Kidney epithelial cell (primary cell): ENCODE results near the gene INTS13. TPM values are rescaled to one million over a fixed set of nuclear protein-coding genes. Genes with fewer than 3 reads are reported as not detected.

Source experiments
- DNase-seq: peaks from one replicate; pipeline ENCODE4 v3.0.0-alpha.2; 2010; ENCODE audit warnings: low read depth
- H3K27me3 ChIP-seq: 2 replicates; pipeline ENCODE4 v1.6.0; 2011; ENCODE audit warnings: low read length; ENCODE audit not compliant: control insufficient read depth, insufficient read depth
- H3K36me3 ChIP-seq: 2 replicates; pipeline ENCODE4 v1.5.1; 2011; ENCODE audit warnings: low read length; ENCODE audit not compliant: control insufficient read depth, insufficient read depth
- H3K4me3 ChIP-seq: 2 replicates; pipeline ENCODE4 v1.5.1; 2011; ENCODE audit warnings: low read depth, mild to moderate bottlenecking, control low read depth, low read length
- total RNA-seq: library from RNA; depleted of rRNA; stranded (reverse); fragments of >200 nt; gene quantifications from 2 replicates; pipeline ENCODE4 v1.2.3, GENCODE V29; 2015
- TF ChIP-seq, protein P1 (sequence below): IDR thresholded peaks from 2 replicates; pipeline ENCODE4 v1.5.1; 2011; ENCODE audit warnings: mild to moderate bottlenecking, moderate library complexity, low read length, control low read depth, inconsistent platforms; ENCODE audit not compliant: insufficient read depth, poor library complexity, severe bottlenecking

Gene INTS13
- total RNA-seq, 1 donor from 2014 or later = 27.3 TPM

DNA sequence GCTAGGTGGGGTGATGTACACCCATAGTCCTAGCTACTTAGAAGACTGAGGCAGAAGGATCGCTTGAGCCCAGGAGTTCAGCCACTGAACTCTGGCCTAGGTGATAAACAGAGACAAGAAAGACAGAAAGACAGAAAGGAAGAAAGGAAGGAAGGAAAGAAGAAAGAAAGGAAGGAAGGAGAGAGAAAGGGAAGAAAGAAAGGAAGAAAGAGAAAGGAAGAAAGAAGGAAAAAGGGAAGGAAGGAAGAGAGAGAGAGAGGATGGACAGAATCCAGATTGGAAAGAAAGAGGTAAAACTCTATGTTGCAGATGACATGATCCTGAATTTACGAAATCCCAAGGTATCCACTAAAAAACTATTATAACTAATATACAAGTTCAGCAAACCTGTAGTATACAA, 8.2 kb downstream of the INTS13 start:
- H3K4me3 ChIP-seq = no peak overlapping the region
- H3K36me3 ChIP-seq = peaks cover 2% of the 10 kb centered on the region
- no peaks in the 10 kb centered on the region for H3K27me3 ChIP-seq
- DNase-seq = no peak
- TF ChIP-seq, protein P1, sequence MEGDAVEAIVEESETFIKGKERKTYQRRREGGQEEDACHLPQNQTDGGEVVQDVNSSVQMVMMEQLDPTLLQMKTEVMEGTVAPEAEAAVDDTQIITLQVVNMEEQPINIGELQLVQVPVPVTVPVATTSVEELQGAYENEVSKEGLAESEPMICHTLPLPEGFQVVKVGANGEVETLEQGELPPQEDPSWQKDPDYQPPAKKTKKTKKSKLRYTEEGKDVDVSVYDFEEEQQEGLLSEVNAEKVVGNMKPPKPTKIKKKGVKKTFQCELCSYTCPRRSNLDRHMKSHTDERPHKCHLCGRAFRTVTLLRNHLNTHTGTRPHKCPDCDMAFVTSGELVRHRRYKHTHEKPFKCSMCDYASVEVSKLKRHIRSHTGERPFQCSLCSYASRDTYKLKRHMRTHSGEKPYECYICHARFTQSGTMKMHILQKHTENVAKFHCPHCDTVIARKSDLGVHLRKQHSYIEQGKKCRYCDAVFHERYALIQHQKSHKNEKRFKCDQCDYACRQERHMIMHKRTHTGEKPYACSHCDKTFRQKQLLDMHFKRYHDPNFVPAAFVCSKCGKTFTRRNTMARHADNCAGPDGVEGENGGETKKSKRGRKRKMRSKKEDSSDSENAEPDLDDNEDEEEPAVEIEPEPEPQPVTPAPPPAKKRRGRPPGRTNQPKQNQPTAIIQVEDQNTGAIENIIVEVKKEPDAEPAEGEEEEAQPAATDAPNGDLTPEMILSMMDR = no peak

DNA sequence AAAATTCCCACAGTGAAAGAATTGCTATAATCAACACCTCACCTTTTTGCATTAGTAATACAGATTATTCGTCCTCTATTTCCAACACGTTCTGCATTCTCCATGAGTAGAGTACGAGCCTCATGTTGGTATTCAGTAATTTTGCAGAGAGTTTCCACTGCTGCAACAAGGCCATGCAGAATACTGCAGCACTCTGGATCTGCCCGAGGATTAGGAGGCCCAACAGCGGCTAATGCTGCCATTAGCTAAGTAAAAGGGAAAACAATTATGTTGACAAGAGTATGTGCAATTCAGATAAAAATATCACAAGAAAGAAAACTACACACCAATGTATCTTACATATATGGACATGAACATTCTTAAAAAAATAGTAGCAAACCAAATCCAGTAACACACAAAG, 9.1 kb downstream of the INTS13 start:
- H3K4me3 ChIP-seq = no peak overlapping the region
- no peak for DNase-seq
- peaks cover 2% of the 10 kb centered on the region for H3K36me3 ChIP-seq
- no peaks in the 10 kb centered on the region for H3K27me3 ChIP-seq
- TF ChIP-seq, protein P1 = no peak

DNA sequence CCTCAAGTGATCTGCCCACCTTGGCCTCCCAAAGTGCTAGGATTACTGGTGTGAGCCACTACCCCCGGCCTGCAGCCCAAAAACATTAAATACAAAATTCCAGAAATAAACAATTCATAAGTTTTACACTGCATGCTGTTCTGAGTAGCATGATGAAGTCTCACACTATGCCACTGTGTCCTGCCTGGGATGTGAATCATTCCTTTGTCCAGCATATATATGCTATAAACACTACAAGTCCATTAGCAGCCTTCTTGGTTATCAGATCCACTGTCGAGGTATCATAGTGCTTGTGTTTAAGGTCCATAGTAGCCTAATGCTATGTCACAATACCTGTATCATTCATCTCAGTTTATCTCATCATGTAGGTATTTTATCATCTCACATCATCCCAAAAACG, 15.9 kb downstream of the INTS13 start:
- TF ChIP-seq, protein P1 = no peak
- H3K27me3 ChIP-seq = no peaks in the 10 kb centered on the region
- no peak overlapping the region for H3K4me3 ChIP-seq
- H3K36me3 ChIP-seq = no peaks in the 10 kb centered on the region
- no peak for DNase-seq

DNA sequence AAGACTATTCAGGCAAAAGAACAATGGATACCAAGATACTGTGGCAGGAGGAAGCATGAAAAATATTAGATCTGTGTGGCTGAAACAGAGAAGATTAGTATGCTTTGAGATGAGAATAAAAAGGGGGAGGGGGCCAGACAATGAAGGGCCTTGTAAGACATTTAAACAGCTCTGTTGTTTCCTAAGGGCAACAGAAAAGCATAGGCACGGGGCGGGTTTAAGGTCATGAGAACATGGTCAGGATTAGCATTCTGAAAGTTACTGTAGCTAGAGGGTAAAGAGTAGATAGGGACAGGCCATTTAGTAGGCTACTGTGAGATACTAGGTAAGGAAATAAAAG, 18.6 kb downstream of the INTS13 start:
- Histone ChIP-seq H3K4me3 (no peak overlapping the region), H3K27me3 (no peaks in the 10 kb centered on the region), H3K36me3 (no peaks in the 10 kb centered on the region)
- DNase-seq = no peak
- TF ChIP-seq, protein P1 = no peak

DNA sequence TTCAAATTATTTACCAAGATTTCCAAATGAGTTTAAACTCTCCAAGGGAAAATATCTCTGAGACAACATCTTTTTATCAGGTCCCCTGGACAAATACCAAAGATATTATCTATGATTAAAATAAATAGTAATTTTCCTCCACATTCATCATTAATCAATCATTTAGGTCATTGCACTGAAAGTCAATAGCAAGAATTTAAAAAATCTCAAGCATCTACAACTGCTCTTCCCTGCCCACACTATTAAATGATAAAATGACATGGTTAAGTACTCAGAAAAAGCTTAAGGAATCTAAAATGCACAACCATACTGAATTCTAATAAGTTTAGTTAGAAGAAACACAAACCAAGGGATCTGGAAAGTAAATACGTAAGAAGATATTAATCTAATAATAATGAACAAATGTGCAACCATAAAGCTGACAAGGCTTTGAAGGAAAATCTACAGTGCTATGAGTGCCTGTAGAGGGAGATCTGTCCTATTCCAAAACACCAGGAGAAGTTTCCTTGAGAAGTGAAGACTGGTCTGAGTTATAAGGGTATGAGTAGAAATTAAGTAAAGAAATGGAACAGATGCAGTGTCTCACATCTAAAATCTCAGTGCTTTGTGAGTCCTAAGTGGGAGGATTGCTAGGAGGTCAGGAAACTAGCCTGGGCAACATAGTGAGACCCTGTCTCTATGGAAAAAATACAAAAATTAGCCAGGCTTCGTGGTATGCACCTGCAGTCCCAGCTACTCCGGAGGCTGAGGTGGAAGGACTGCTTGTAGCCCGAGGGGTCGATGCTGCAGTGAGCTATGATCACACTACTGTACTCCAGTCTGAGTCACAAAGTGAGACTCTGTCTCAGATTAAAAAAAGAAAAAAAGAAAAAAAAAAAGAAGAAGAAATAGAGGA, 19.2 kb downstream of the INTS13 start:
- H3K36me3 ChIP-seq = no peaks in the 10 kb centered on the region
- H3K4me3 ChIP-seq = no peak overlapping the region
- no peak for DNase-seq

More for the DNA sequence above, 19.2 kb downstream of the INTS13 start:
- no peaks in the 10 kb centered on the region for H3K27me3 ChIP-seq
- TF ChIP-seq, protein P1 = no peak
